B cell (primary cell): ENCODE data around the gene STXBP1.

Experiments used
- CTCF ChIP-seq: fragments of 200-600 bp; IDR thresholded peaks from one replicate; pipeline ENCODE4 v1.8.0; 2022; ENCODE audit warnings: antibody characterized with exemption, mild to moderate bottlenecking
- EZH2 ChIP-seq: IDR thresholded peaks from 2 replicates; pipeline ENCODE4 v1.6.1; 2012; ENCODE audit warnings: borderline replicate concordance, low read depth, mild to moderate bottlenecking, moderate library complexity, low read length; ENCODE audit not compliant: insufficient read depth, poor library complexity, severe bottlenecking

- TF ChIP-seq CTCF (no peak), EZH2 (no peak)
These were observed 121.5 kb downstream of the STXBP1 start for GRCh38 chr9:127733614-127734013.
